22Rv1 (cell line): ENCODE measurements around the gene CACTIN.

Experiments used
- ZFX ChIP-seq: fragments of 450-650 bp; IDR thresholded peaks from 2 replicates; pipeline ENCODE4 v1.6.1; 2017; ENCODE audit warnings: antibody characterized with exemption, borderline replicate concordance
- TF ChIP-seq, protein P1 (sequence below): fragments of 450-650 bp; IDR thresholded peaks from 2 replicates; pipeline ENCODE4 v1.5.1; 2017; ENCODE audit warnings: mild to moderate bottlenecking

DNA sequence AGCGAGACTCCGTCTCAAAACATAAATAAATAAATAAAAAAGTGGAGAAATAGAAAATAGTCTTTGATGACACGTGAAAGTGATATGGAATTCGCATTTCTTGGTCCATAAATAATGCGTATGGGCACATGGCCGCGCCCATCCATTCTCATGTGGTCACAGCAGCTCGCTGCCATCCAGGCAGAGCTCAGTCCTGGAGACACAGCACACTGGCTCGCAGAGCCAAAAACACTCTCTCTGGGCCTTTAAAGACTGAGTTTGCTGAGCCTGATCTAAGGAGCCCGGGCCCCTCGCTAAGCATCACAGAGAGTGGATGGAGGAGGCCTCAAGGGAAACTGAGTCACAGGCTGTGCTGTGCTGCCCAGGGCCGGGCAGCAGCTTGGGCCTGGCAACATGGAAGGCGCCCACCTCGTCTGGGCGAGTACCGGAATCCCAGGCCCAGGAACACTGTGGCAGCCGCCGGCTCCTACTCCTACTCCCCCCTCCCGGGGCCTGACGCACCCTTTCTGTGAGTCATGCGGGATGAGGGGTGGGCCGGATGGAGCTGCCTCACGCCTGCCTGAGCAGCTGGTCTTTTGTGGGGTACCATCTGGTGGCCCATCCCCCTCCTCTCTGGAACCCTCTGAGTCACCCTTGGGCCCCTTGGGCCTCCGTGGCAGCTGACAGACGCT is 28.9 kb upstream of the CACTIN start:
- TF ChIP-seq, protein P1, sequence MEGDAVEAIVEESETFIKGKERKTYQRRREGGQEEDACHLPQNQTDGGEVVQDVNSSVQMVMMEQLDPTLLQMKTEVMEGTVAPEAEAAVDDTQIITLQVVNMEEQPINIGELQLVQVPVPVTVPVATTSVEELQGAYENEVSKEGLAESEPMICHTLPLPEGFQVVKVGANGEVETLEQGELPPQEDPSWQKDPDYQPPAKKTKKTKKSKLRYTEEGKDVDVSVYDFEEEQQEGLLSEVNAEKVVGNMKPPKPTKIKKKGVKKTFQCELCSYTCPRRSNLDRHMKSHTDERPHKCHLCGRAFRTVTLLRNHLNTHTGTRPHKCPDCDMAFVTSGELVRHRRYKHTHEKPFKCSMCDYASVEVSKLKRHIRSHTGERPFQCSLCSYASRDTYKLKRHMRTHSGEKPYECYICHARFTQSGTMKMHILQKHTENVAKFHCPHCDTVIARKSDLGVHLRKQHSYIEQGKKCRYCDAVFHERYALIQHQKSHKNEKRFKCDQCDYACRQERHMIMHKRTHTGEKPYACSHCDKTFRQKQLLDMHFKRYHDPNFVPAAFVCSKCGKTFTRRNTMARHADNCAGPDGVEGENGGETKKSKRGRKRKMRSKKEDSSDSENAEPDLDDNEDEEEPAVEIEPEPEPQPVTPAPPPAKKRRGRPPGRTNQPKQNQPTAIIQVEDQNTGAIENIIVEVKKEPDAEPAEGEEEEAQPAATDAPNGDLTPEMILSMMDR, result no peak
- no peak for TF ChIP-seq ZFX
